Stimulated activated CD8-positive, alpha-beta memory T cell treated with anti-CD3 and anti-CD28 coated beads, Interleukin-2, amount 100 ng/mL, for 48 hours (primary cell): Measurements from ENCODE around the gene SLC13A1.

Experiments used
- DNase-seq, 2 donors: peaks; one replicate each; pipeline ENCODE4 v3.0.0-alpha.2; 2020; ENCODE audit warnings: low read depth in 2 of 2

The SLC13A1 gene

GRCh38 chr7:123193235-123193634 is 6.5 kb downstream of the SLC13A1 start:
- DNase-seq = no peak

GRCh38 chr7:123191132-123191531 is 8.6 kb downstream of the SLC13A1 start:
- no peak for DNase-seq

GRCh38 chr7:123190109-123190831 is 9.5 kb downstream of the SLC13A1 start:
- DNase-seq = no peak

GRCh38 chr7:123185756-123186155 is 14.0 kb downstream of the SLC13A1 start:
- no peak for DNase-seq

- DNase-seq = no peak
These were observed 15.5 kb downstream of the SLC13A1 start for GRCh38 chr7:123184271-123184670.

GRCh38 chr7:123183431-123183830 is 16.3 kb downstream of the SLC13A1 start:
- DNase-seq = no peak

- no peak for DNase-seq
These were observed 22.3 kb downstream of the SLC13A1 start for GRCh38 chr7:123177442-123177841.

- no peak for DNase-seq
These were observed 29.2 kb downstream of the SLC13A1 start for GRCh38 chr7:123170333-123171246.

GRCh38 chr7:123169065-123169464 is 30.7 kb downstream of the SLC13A1 start:
- DNase-seq = no peak

GRCh38 chr7:123157606-123158005 is 42.2 kb downstream of the SLC13A1 start:
- no peak for DNase-seq

- DNase-seq = no peak
These were observed 44.2 kb downstream of the SLC13A1 start for GRCh38 chr7:123155571-123155970.

GRCh38 chr7:123154231-123154860 is 45.4 kb downstream of the SLC13A1 start:
- DNase-seq = peak; percentile 5 to 28

GRCh38 chr7:123151443-123151842 is 48.3 kb downstream of the SLC13A1 start:
- no peak for DNase-seq

- no peak for DNase-seq
These were observed 51.0 kb downstream of the SLC13A1 start for GRCh38 chr7:123148813-123149212.

GRCh38 chr7:123143252-123144006 is 56.3 kb downstream of the SLC13A1 start:
- no peak for DNase-seq

GRCh38 chr7:123140561-123140960 is 59.2 kb downstream of the SLC13A1 start:
- DNase-seq = no peak

GRCh38 chr7:123135960-123136359 is 63.8 kb downstream of the SLC13A1 start:
- DNase-seq = no peak

- DNase-seq = no peak
These were observed 65.8 kb downstream of the SLC13A1 start for GRCh38 chr7:123133924-123134323.

- no peak for DNase-seq
These were observed 67.8 kb downstream of the SLC13A1 start for GRCh38 chr7:123131961-123132360.

GRCh38 chr7:123131556-123131955 is 68.2 kb downstream of the SLC13A1 start:
- no peak for DNase-seq

GRCh38 chr7:123131140-123131539 is 68.6 kb downstream of the SLC13A1 start:
- DNase-seq = no peak

GRCh38 chr7:123126691-123127090 is 73.1 kb downstream of the SLC13A1 start:
- DNase-seq = no peak
